8988T (cell line): Measurements from ENCODE around the gene DAD1.
"Not testable (repeated sequence)": the region's sequence is repeated elsewhere in the genome, so short reads cannot be mapped to it uniquely, and the experiment has no call there.

Source experiments
- DNase-seq: peaks from one replicate; pipeline ENCODE4 v3.0.0; 2011

The DAD1 gene

DNA sequence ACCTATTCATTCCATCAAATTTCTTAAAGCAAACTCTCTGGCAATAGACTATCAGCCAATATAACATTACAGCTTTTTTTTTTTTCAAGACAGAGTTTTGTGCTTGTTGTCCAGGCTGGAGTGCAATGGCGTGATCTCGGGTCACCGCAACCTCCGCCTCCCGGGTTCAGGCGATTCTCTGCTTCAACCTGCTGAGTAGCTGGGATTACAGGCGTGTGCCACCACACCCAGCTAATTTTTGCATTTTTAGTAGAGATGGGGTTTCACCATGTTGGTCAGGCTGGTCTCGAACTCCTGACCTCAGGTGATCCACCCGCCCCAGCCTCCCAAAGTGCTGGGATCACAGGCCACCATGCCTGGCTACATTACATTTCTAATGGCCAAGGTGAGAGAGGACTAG, 22.8 kb downstream of the DAD1 start:
- DNase-seq: not testable (repeated sequence)

DNA sequence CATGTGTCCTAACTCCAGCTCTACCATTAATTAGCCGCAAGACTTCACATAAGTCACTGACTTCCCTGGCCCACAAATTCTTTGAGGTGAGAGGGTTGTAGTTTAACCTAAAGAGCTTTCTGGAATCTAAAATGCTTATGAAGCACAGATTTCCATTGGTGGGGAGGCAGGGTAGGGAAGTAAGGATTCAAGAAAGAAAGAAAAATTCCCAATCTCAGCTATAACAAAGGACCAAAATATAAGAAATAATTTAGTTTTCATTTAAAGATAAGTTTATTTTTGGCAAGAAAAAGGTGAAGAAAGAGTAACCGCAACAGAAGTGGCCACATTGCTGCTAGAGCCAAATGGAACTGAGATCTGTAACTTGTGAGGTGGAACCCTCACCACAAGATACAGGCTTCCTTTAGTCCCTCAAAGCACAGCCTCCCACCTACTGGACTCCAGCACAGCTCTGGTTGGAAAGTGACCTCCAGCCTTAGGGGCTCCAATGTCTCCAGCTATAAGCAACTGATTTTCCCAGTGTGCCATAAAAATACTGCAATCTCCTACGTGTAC, 23.6 kb downstream of the DAD1 start:
- no peak for DNase-seq

DNA sequence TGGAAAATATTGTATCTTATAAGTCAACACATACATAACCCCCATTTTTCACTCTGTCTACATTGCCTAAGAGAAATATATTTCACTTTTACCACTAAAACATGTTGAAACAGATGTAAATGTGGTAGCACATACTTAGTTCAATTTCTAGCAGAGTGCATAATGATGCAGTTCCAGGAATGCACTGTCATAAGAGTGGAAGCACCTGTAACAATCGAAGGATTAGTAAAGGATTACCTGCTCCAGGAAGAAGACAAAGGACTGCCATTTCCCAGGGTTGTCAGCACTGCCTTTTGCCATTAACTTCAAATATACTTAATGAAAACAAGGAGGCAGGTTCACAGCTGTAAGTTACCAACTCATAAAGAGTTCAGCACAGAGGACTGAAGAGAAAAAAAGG, 24.6 kb downstream of the DAD1 start:
- DNase-seq: no peak

DNA sequence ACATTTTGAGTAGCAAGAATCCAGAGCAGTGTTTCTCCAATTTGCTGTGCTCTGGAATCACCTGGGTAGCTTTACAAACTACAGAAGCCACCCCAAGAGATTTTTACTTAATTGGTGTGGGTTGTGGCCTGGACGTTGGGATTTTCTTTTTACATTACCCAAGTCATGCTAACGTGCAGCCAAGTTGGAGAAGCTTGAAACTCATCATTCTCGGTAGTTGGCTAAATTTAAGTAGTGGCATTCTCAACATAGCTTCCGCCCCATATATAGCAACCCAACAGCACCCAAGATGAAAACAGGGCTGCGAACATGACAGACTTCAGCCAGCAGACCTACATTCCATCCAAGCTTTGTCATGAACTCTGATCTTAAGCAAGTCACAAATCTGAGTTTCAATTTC, 25.0 kb downstream of the DAD1 start:
- no peak for DNase-seq

DNA sequence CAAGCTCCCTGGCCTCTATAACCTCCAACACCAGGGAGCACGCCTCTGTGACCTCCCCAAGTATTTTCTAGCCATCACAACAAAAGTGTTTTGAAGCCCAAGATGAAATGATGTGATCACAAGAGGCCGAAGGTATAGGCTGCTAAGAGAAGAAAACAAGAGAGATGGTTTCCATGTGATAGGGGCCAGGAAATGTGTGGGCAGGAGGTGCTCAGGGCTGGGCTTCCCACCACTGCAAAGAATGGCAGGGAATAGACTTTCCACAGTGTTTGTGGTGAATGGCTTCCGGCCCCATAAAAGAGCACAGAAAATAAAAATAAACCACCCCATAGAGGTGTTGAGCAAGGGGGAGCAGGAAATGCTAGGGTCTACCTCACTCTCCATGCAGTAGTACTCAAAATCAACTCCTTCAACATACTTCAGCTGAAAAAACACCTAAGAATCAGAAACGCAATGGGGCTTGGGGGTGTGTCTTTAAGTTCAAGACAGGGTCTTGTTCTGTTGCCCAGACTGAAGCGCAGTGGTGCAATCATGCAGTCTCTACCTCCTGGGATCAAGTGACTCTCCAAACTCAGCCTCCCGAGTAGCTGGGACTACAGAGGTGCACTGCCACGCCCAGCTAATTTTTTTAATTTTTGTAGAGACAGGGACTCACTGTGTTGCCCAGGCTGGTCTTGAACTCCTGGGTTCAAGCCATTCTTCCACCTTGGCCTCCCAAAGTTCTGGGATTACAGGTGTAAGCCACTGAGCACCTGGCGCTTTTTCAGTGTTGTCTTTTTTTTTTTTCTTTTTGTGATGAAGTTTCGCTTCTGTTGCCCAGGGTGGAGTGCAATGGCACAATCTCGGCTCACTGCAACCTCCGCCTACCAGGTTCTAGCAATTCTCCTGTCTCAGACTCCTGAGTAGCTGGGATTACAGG, 27.1 kb downstream of the DAD1 start:
- no peak for DNase-seq

DNA sequence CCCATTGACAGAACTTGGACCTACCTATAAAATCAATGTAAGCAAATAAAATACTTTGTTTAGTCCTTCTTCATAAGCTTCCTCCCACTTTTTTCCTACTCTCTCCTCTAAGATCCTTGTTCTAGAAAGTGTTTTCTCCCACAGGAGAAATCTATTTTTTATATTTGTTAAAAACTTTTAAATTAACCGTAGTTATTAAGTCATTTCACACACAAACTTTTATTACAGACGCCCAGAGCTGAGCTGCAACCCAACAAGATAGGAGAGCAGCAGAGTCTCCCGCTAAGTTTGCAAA, 27.7 kb downstream of the DAD1 start:
- DNase-seq: no peak

DNA sequence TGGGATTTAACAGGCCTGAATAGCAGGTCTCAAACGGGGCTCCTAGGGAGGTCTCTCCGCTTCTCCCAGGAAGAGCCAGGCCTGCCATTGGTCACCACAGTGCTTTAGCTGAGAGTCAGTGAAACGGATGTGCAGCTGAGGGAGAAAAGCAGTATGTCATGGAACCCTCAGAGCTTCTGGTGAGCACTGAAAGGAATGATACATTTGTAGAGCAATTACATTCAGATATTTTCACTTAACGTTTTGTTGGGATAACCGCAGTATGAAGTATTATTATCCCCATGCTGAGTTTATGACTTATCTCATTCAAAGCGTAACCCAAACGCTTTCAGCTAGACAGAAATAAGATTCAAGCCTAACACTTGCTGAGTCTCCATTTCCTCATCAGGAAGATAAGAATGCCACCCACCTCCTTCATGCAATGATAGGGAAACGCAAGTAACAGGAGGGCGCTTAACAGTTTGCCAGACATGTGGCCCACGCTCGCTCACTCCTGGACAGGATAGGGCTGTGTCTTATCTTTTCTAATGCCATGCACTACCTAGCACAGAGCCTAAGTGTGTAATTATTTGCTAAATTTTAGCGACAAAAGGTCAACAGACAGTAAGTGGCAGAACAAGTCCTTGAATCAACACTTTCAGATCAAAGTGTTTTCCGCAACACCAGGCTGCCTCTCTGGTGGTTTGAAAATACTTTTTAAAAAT, 28.2 kb downstream of the DAD1 start:
- no peak for DNase-seq

DNA sequence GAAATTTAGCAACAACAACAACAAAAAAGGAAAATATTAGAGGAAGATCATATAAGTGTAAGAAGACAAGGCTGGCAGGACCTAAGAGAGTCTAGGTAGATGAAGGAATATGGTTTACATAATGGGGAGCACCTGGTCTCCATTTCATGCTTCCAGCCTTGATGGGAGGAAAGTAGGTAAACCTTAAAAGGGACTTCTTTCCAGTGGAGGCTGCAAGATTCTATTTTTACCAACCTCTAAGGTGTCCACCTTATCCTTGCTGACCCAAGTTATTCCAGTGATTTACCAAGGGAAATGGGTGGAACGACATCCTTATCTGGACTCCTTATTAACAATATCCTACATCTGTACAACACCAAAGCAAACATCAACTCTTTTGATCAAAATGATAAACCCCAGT, 30.0 kb downstream of the DAD1 start:
- DNase-seq: no peak

DNA sequence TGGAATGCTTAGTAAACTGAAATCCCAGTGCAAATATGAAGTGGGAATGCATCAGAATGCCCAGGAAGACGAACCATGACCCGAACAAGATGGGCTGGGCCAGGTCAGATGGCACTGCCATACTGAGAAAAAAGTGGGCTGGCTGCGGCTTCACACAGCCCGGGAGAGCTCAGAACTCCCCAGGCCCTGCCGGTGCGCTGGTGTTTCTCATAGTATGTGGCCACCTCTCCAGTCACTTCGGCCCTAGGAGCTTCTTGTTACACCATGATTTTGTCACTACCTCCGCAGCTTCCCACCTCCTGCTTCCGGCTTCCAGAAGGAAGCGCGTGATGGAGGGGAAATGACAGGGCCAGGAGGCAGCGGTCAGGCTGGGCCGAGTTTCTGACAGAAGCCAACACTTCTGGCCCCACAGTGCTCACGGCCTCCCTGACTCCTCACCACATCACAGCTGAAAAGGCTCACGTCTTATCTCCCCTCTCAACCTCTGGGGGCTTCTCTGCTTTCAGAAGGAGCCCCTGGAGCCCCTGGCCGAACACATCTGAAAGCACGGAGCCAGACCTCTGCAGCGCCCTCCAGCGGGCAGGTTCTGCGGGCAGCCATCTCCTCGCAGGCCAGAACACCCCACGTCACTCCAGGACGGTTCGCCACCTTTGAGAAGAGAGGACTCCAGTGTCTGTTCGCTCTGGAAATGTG, 30.7 kb downstream of the DAD1 start:
- no peak for DNase-seq

DNA sequence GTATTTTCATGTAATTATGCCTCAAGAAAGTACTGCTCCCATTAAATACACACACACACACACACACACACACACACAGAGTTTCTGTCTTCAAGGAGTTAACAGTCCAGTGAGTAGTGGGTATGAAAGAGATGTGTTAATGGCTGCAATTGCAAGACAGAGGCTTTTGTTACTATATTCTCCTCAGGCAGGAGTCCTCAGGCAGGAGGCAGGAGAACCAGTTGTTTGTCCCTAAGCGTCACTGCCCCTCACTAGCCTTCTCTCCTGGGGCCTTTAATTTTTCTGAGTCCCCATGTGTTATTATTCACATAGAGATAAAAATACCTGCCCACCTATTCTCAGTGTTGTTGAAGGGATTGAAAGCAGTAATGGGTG, 31.2 kb downstream of the DAD1 start:
- no peak for DNase-seq

DNA sequence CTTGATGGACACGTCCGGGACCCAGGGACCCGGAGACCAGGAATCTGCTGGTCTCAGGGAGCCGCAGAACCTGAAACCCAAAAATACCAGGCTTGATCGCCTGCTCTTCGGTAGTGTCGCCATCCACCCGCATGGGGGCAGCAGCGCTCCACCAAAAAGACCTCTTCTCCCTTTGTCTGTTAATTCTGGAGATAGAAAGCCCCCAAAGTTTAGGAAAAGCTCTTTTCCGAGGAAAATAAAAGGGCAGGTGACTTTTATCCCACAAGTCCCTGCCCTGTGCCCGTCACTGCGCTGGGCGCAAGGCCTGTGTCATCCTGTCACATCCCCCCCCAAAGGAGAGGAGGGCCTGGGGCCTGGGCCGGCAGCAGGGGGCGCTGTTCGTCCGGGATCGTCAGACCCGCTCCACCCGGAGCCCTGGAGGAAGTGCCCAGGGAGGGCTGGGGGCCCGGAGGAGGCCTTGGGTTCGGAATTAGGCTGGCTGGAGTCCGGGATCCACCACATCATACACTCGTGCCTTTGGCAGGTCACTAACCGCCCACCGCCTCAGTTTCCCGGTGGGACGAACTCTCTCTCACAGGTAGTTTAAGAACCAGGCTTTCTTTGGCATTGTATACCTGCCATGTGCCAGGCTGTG, 31.9 kb downstream of the DAD1 start:
- peak; percentile 39 for DNase-seq

DNA sequence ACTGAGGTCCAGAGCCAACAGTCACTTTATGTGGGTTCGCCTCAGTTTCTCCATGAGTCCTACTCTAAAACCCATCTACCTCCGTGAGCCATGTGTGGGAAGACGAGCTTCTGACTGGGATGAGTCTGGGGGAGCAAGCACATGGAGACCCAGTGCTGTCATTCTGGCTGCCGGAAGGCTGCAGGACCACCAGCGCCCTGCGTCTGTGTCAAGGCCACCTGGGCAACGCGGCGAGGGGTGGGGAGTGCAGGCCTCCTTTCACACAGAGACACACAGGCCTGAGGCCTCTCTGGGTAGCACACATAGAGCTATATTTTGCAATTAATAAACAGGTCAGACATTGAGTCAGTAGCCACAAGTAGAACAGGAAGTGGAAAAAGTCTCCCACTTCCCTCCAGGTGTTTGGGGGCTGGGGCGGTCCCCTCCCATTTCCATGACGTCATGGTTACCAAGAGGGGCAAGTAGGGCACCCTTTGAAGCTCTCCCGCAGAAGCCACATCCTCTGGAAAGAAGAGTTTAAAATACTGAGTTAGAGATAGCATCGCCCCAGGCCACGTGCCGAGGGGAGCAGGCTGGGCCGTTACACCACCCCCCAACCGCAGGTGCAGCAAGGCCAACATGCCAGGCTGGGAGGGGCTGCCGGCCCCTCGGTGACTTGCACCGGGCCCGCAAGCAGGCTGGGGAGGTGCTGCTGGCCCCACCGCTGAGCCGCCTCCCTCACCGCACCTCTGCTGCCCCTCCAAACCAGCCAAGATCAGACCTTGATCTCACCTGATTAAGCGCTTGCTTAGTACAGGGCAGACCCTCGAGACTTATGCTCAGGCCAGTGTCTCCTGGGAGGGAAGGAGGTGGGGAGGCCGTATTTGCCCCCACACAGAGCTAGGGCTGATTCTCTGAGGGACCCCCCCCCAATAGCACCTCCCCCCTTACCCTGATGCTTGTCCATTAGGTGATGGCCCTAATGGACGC, 32.7 kb downstream of the DAD1 start:
- DNase-seq: no peak

DNA sequence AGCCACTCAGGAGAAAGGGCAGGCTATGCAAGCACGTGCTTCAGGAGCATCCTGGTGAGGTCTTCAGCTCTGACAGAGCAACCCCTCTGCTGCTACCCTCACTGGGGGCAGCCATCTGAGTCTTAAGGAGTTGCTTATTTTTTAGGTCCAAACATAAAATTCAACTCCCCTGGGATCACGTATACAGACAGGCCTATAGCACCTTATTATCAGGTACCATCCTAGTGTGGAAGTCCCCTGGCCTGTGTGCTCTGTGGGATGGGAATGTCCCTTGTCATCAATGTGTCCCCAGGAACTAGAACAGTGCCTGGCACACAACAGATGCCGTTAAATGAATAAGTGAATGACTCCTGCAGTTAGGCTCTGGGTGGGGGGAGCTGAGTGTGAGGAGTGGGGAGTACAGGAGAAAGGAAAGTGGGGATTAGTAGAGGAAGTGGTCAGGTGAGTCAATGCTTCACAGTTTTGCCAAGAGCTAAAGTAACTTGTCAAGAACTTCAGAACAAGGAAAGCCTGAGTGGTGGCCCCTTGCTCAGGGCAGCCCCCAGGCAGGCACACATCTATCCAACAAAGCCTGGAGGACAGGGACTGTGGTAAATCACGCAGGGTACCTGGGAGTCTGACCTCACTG, 33.5 kb downstream of the DAD1 start:
- no peak for DNase-seq

DNA sequence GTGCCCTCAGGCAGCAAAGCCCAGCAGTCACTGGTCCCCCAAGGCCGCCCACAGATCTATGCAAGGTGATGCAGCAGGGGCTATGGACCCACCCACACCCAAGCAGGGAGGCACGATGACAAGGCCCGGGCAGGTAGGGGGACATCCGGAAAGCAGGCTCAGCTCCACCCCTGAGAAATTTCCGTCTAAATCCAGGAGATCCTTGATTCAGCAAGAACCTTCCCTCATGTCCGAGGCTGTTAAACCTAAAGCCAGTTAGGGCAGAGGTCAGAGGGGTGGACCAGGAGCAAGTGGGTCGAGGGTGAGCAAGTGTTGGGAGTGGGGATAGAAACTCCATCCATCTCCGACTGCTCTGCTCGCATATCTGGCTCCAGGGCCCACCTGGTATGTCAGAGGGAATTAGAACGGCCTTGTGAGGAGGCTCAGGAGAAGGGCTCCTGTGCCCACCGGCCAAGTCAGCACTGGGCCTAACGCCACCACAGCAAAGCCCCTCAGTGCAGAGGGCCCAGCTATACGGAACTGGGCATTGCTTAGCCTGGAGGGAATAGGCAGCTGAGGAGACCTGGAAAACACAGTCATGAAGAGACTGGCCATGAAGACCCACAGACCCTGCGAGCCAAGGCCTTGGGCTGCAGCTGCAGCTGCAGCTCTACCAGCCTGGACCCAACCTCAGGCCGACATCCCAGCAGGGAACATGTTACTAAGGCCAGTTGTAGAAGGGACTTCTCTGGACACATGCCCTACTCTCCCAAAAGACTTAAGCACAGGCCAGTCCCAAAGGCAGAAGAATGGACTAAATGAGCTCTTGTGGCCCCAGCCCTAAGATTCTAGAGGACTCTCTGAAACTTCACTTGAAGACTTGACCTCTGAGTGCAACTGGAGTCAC, 34.3 kb downstream of the DAD1 start:
- DNase-seq: no peak

DNA sequence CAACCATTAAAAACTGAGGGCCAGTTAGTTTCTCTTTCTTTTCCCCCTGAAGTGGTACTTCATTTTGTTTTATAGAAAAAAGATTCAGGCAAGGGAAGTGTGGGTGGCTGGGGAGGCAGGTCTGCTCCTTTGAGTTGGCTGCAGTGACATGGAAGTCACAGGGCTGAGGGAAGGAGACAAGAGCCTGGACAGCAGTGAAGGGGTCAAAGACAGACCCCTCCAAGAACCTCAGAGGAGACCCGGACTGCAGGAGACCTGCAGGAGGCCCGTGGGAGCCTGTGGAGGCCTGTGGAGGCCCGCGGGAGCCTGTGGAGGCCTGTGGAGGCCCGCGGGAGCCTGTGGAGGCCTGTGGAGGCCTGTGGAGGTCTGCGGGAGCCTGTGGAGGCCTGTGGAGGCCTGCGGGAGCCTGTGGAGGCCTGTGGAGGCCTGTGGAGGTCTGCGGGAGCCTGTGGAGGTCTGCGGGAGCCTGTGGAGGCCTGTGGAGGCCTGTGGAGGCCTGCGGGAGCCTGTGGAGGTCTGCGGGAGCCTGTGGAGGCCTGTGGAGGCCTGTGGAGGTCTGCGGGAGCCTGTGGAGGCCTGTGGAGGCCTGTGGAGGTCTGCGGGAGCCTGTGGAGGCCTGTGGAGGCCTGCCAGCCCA, 35.0 kb downstream of the DAD1 start:
- not testable (repeated sequence) for DNase-seq

DNA sequence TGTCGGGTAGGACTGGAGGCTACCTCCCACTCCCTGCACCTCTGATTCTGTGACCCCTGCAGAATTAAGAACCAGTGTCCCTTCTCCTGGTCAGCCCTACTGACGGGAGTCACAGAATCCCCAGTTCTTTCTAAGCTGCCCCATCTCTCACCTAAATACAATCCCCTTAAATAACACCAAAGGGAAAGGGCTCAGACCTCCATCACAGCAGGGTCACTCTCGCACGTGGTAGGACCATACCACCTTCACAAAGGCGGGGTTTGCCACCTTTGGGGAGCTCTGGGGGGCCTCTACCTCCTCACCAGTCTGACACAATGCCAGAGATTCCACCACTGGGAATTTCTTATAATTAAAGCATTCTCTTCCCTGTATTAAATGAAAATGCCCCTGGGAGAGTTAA, 35.6 kb downstream of the DAD1 start:
- no peak for DNase-seq

DNA sequence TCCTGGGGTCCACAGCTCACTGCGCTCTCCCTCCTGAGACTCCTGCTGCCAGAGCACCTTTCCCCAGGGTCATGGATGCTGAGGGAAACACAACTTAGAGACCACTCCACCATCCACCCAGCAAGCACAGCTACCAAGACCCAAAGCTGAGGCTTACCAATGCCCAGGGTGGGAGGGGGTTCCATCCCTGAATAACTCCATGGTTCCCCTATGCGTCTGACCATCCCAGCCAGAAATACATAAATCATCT, 36.3 kb downstream of the DAD1 start:
- no peak for DNase-seq

DNA sequence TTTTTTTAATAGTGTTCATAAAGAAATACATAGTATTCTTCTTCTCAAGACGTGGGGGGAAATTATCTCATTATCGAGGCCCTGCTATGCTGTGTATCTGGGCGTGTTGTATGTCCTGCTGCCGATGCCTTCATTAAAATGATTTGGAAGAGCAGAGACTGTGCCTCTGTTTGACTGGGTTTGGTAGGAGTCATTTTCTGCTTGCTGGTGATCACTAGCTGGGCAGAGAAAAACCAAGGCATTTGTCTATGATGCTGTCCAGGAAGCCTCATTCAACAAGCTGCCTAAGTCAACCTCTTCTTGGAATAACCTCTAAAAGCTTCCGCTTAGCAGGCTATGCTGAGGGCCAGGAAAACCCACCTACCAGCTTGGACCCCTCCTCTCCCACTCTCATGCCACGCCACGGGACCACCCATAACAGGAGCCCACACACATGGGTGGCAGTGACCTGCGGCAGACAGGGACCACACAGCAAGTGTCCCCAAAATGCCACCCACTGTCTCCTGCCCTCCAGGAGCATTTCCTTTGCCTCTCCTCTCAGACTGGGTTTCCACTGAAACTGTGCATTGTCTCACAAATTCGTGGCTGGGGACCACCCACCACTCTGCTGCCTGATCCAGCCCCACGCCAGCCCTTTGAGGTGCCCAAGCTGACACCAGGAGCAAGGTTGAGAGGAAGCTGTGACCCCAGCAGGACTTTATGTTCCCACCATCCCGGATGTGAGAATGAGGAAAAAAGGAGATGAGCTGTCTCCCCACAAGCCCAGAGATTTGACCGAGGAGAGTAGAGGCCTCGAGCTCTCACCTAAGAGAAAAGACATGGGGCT, 36.8 kb downstream of the DAD1 start:
- DNase-seq: no peak

DNA sequence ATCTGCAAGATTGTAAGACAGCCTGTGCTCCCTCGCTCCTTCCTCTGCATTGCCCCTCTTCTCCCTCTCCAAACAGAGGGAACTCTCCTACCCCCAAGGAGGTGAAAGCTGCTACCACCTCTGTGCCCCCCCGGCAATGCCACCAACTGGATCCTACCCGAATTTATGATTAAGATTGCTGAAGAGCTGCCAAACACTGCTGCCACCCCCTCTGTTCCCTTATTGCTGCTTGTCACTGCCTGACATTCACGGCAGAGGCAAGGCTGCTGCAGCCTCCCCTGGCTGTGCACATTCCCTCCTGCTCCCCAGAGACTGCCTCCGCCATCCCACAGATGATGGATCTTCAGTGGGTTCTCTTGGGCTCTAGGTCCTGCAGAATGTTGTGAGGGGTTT, 37.4 kb downstream of the DAD1 start:
- no peak for DNase-seq
